ENCODE results near the gene TRIAP1.
"Not testable (repeated sequence)": the region's sequence is repeated elsewhere in the genome, so short reads cannot be mapped to it uniquely, and the experiment has no call there.

Gene TRIAP1

GRCh38 chr12:120468821-120469449, 22.8 kb upstream of the TRIAP1 start:
- DNase-seq (ENCODE audit: low read depth): no peak

- DNase-seq (ENCODE audit: low read depth): no peak
Observed at GRCh38 chr12:120468325-120468820, 22.2 kb upstream of the TRIAP1 start.

GRCh38 chr12:120467439-120467838, 21.3 kb upstream of the TRIAP1 start:
- no peak for DNase-seq (ENCODE audit: low read depth)

GRCh38 chr12:120466560-120467315, 20.6 kb upstream of the TRIAP1 start:
- no peak for DNase-seq (ENCODE audit: low read depth)

GRCh38 chr12:120465756-120466155, 19.6 kb upstream of the TRIAP1 start:
- no peak for DNase-seq (ENCODE audit: low read depth)

- no peak for DNase-seq (ENCODE audit: low read depth)
Observed at GRCh38 chr12:120463712-120464111, 17.5 kb upstream of the TRIAP1 start.

GRCh38 chr12:120462099-120462640, 16.0 kb upstream of the TRIAP1 start:
- DNase-seq (ENCODE audit: low read depth): no peak

- DNase-seq (ENCODE audit: low read depth): no peak
Observed at GRCh38 chr12:120460157-120460556, 14.0 kb upstream of the TRIAP1 start.

GRCh38 chr12:120457133-120457532, 10.9 kb upstream of the TRIAP1 start:
- no peak for DNase-seq (ENCODE audit: low read depth)

GRCh38 chr12:120455302-120455701, 9.1 kb upstream of the TRIAP1 start:
- DNase-seq (ENCODE audit: low read depth): no peak

GRCh38 chr12:120453977-120454376, 7.8 kb upstream of the TRIAP1 start:
- no peak for DNase-seq (ENCODE audit: low read depth)

GRCh38 chr12:120453060-120453750, 7.0 kb upstream of the TRIAP1 start:
- no peak for DNase-seq (ENCODE audit: low read depth)

- not testable (repeated sequence) for DNase-seq (ENCODE audit: low read depth)
Observed at GRCh38 chr12:120452524-120452923, 6.3 kb upstream of the TRIAP1 start.

GRCh38 chr12:120447992-120448391, 1.8 kb upstream of the TRIAP1 start:
- no peak for DNase-seq (ENCODE audit: low read depth)

GRCh38 chr12:120446844-120447178, 627 bp upstream of the TRIAP1 start:
- DNase-seq (ENCODE audit: low read depth): not testable (repeated sequence)

GRCh38 chr12:120444676-120445075, 1.5 kb downstream of the TRIAP1 start:
- no peak for DNase-seq (ENCODE audit: low read depth)

GRCh38 chr12:120439646-120440247, 6.4 kb downstream of the TRIAP1 start:
- DNase-seq (ENCODE audit: low read depth): no peak

GRCh38 chr12:120438495-120439198, 7.5 kb downstream of the TRIAP1 start:
- DNase-seq (ENCODE audit: low read depth): no peak

- peak; percentile 90 for DNase-seq (ENCODE audit: low read depth)
Observed at GRCh38 chr12:120437735-120438494, 8.3 kb downstream of the TRIAP1 start, which contains the start of gene COX6A1. TSS of gene COX6A1 (plus strand) at chr12:120438113. CDS start at chr12:120438127, 14 bp downstream.

GRCh38 chr12:120432772-120433525, 13.2 kb downstream of the TRIAP1 start:
- DNase-seq (ENCODE audit: low read depth): no peak

Data from HS-5 (cell line).